ENCODE measurements around the gene ZNF385A.
A peak's percentile ranks its signal among the peaks of the same experiment; 100 is the strongest.

ZNF385A gene

DNA sequence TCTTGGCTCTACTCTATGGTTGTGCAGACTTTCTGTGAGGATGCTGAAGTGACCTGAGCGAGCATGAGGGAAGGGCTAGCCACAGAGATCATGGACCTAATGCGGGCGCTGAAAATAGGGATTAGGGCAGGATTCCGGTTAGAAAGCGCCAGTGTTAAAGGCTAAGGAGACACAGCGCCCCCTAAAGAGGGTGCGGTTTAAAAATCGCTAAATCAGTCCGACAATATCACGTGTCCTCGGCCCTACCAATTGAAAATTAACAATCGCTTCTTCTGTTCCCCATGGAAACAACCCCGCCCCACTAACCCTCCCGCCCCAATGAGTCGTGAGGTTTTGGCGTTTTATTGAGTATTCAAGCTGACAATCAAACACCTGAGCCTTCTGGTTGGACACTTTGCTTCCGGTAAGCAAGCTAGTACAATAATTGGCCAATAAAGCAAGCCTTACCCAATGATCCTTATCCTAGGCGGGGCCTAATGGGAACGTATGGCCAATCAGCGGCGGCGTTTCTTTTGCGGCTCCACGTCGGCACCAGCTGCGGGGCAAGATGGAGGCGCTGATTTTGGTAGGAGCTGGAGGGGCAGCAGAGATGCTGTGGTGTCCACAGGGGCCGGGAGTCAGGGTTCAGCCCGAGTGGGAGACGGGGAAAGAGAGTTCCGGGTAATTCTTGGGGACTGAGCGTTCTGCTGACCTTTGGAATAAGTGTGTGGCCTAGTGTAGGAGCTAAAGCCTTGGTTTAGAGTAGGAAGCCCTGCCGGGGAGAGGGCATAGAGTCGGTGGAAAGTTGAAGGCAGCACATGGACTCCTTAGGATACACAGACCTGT is 59.7 kb downstream of the ZNF385A start, which contains the start of gene COPZ1:
TSS of gene COPZ1 (plus strand) at position 515 of the 825 bp plus-strand sequence. CDS start at position 548, 33 bp downstream.
- peak; percentile 86 for DNase-seq

DNA sequence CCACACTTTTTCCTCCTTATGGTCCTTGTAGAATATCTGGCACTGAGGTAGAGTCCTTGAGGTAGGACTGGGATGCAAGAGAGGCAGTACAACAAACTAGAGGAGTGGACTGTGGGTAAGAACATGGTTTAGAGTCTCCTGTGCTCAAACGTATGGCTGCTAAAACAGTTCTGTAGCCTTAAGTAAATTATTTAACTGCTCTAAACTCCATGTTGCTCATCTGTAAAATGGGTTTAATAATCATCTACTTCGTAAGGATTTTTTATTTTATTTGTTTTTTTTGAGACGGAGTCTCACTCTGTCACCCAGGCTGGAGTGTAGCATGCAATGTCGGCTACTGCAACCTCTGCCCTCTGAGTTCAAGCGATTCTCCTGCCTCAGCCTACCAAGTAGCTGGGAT is 63.2 kb downstream of the ZNF385A start:
- DNase-seq, result no peak

Data from T-helper 9 cell (primary cell).